Endodermal cell (in vitro differentiated cells): ENCODE data around the gene DDC. TPM values are rescaled to one million over a fixed set of nuclear protein-coding genes. Genes with fewer than 3 reads are reported as not detected.

Experiments used
- DNase-seq: peaks from one replicate; pipeline ENCODE4 v3.0.0-alpha.2; 2017
- H3K27ac ChIP-seq: 2 replicates; pipeline ENCODE4 v1.5.1; 2013; ENCODE audit warnings: mild to moderate bottlenecking, low read depth, low read length, moderate library complexity
- H3K27me3 ChIP-seq: 2 replicates; pipeline ENCODE4 v1.6.1; 2013; ENCODE audit warnings: mild to moderate bottlenecking, low read length, moderate library complexity; ENCODE audit not compliant: insufficient read depth, control insufficient read depth, poor library complexity, severe bottlenecking
- H3K36me3 ChIP-seq: 2 replicates; pipeline ENCODE4 v1.7.0; 2013; ENCODE audit warnings: mild to moderate bottlenecking, low read length, moderate library complexity; ENCODE audit not compliant: control insufficient read depth, insufficient read depth
- H3K4me1 ChIP-seq: one replicate; pipeline ENCODE4 v1.7.0; 2013; ENCODE audit warnings: low read length; ENCODE audit not compliant: control insufficient read depth, insufficient read depth
- H3K4me3 ChIP-seq: 2 replicates; pipeline ENCODE4 v1.5.1; 2013; ENCODE audit warnings: mild to moderate bottlenecking, low read length, moderate library complexity
- H3K9ac ChIP-seq: 2 replicates; pipeline ENCODE4 v1.6.1; 2013; ENCODE audit warnings: mild to moderate bottlenecking, low read length, moderate library complexity; ENCODE audit not compliant: poor library complexity, severe bottlenecking; ENCODE audit errors: extremely low read depth
- H3K9me3 ChIP-seq: 2 replicates; pipeline ENCODE4 v1.6.1; 2013; ENCODE audit warnings: mild to moderate bottlenecking, low read length, moderate library complexity; ENCODE audit not compliant: control insufficient read depth
- H3K27ac Mint-ChIP-seq: 2 replicates; pipeline ENCODE4 v1.8.0; 2020; ENCODE audit warnings: mixed read lengths
- H3K27me3 Mint-ChIP-seq: 2 replicates; pipeline ENCODE4 v1.8.0; 2021; ENCODE audit warnings: mild to moderate bottlenecking, mixed read lengths; ENCODE audit not compliant: insufficient read depth
- H3K36me3 Mint-ChIP-seq: 2 replicates; pipeline ENCODE4 v1.8.0; 2020; ENCODE audit warnings: low read depth, mixed read lengths
- H3K4me1 Mint-ChIP-seq: 2 replicates; pipeline ENCODE4 v1.8.0; 2020; ENCODE audit warnings: mixed read lengths
- H3K4me3 Mint-ChIP-seq: 2 replicates; pipeline ENCODE4 v1.8.0; 2020; ENCODE audit warnings: mild to moderate bottlenecking, moderate library complexity, mixed read lengths
- H3K9me3 Mint-ChIP-seq: 2 replicates; pipeline ENCODE4 v1.8.0; 2020; ENCODE audit warnings: mild to moderate bottlenecking, mixed read lengths
- CTCF ChIP-seq: fragments of 200-600 bp; sonication (generic); conservative IDR thresholded peaks from 2 replicates; pipeline ENCODE4 v1.5.0; 2021; ENCODE audit warnings: antibody characterized with exemption, mild to moderate bottlenecking
- WGBS, 2 experiments: methylation state at CpG; one replicate each; pipeline versions ENCODE4 v1.1.5 to v1.1.7; 2013; ENCODE audit warnings: missing lambda C conversion rate in 2 of 2, mixed read lengths in 1 of 2; ENCODE audit not compliant: insufficient coverage in 1 of 2, insufficient read length in 1 of 2; 5-methylcytosine and 5-hydroxymethylcytosine counted together
- total RNA-seq, 2 donors: library from RNA; stranded (reverse); fragmentation: NEBNext Ultra II Directional in 1 of 2; extraction: Animal tissue kit (Norgen Biotek cat#: 25700) in 1 of 2; gene quantifications; 2 replicates in 1 of 2; 3 replicates in 1 of 2; pipeline ENCODE4 v1.2.1, GENCODE V29; 2021

The DDC gene
- total RNA-seq, 2 donors from 2014 or later: 1.1 TPM

- no peak for DNase-seq
- no peak overlapping the region for H3K27ac Mint-ChIP-seq
- TF ChIP-seq CTCF: no peak
- H3K36me3 Mint-ChIP-seq: no peaks in the 10 kb centered on the region
- H3K4me1 Mint-ChIP-seq: peaks cover 18% of the 10 kb centered on the region
- no peaks in the 10 kb centered on the region for H3K9me3 Mint-ChIP-seq
- Histone ChIP-seq H3K9ac (no peak overlapping the region), H3K27me3 (no peaks in the 10 kb centered on the region), H3K9me3 (no peaks in the 10 kb centered on the region), H3K36me3 (no peaks in the 10 kb centered on the region), H3K4me1 (peaks cover 6% of the 10 kb centered on the region), H3K27ac (no peak overlapping the region), H3K4me3 (no peak overlapping the region)
- WGBS, 2 experiments: 86 to 87% methylated on average over 2 of the region's 2 CpGs
- H3K27me3 Mint-ChIP-seq: no peaks in the 10 kb centered on the region
- no peak overlapping the region for H3K4me3 Mint-ChIP-seq
These were observed 137.7 kb downstream of the DDC start for GRCh38 chr7:50427518-50427917.

GRCh38 chr7:50426280-50427045 is 138.7 kb downstream of the DDC start:
- H3K9ac ChIP-seq: no peak overlapping the region
- H3K4me1 Mint-ChIP-seq: peaks cover 22% of the 10 kb centered on the region
- 93 to 97% methylated on average over 2 to 5 of the region's 5 CpGs for WGBS, 2 experiments

GRCh38 chr7:50425318-50425717 is 139.9 kb downstream of the DDC start:
- Mint-ChIP-seq H3K9me3 (no peaks in the 10 kb centered on the region), H3K4me3 (no peak overlapping the region)
- 91 to 95% methylated on average over 4 to 6 of the region's 6 CpGs for WGBS, 2 experiments

More at GRCh38 chr7:50426280-50427045, 138.7 kb downstream of the DDC start:
- TF ChIP-seq CTCF: no peak
- H3K36me3 ChIP-seq: no peaks in the 10 kb centered on the region
- H3K27ac ChIP-seq: no peak overlapping the region
- no peak overlapping the region for H3K4me3 ChIP-seq
- peaks cover 6% of the 10 kb centered on the region for H3K4me1 ChIP-seq
- no peak overlapping the region for H3K4me3 Mint-ChIP-seq
- H3K36me3 Mint-ChIP-seq: no peaks in the 10 kb centered on the region
- no peaks in the 10 kb centered on the region for H3K27me3 Mint-ChIP-seq
- no peak overlapping the region for H3K27ac Mint-ChIP-seq
- no peaks in the 10 kb centered on the region for H3K27me3 ChIP-seq
- no peaks in the 10 kb centered on the region for H3K9me3 ChIP-seq
- no peak for DNase-seq
- H3K9me3 Mint-ChIP-seq: no peaks in the 10 kb centered on the region

More at GRCh38 chr7:50425318-50425717, 139.9 kb downstream of the DDC start:
- Histone ChIP-seq H3K27ac (no peak overlapping the region), H3K4me3 (no peak overlapping the region), H3K9ac (no peak overlapping the region), H3K4me1 (peaks cover 6% of the 10 kb centered on the region), H3K36me3 (no peaks in the 10 kb centered on the region), H3K27me3 (no peaks in the 10 kb centered on the region), H3K9me3 (no peaks in the 10 kb centered on the region)
- H3K27ac Mint-ChIP-seq: no peak overlapping the region
- no peak for TF ChIP-seq CTCF
- DNase-seq: no peak
- no peaks in the 10 kb centered on the region for H3K36me3 Mint-ChIP-seq
- peaks cover 24% of the 10 kb centered on the region for H3K4me1 Mint-ChIP-seq
- no peaks in the 10 kb centered on the region for H3K27me3 Mint-ChIP-seq
